Stimulated activated CD8-positive, alpha-beta memory T cell treated with anti-CD3 and anti-CD28 coated beads, Interleukin-15, amount 100 ng/mL, for 4 hours (primary cell): Measurements from ENCODE around the gene FER.
"Not testable (repeated sequence)": the region's sequence is repeated elsewhere in the genome, so short reads cannot be mapped to it uniquely, and the experiment has no call there.

ENCODE experiments used
- DNase-seq, 2 donors: peaks; one replicate each; pipeline ENCODE4 v3.0.0-alpha.2; 2020; ENCODE audit warnings: low read depth in 2 of 2

The FER gene

GRCh38 chr5:108747111-108747773 lies 455 bp upstream of the FER start:
- DNase-seq: no peak

GRCh38 chr5:108748401-108749127 lies 867 bp downstream of the FER start:
- DNase-seq: peak; percentile 95 to 97

- DNase-seq: no peak
These were observed 1.6 kb downstream of the FER start for GRCh38 chr5:108749128-108749861.

DNA sequence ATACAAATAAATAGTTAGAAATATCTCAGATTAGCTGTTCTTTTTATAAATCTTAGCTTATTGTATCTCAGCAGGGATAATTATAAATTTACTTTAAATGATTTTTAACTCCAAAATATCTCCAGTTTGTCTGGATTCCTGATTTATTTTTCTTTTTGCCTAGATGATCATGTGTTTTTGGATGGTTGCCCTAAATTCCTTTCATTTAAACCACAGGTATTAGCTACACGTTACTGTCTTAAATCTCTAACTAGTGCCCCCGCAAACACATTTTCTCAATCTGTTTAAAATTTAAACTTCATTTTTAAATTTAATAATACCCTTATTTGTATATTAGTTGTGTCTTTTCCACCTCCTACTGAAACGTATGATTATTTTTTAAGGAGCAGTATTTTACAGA lies 5.6 kb downstream of the FER start:
- DNase-seq: no peak

GRCh38 chr5:108753877-108754276 lies 6.2 kb downstream of the FER start:
- no peak for DNase-seq

DNA sequence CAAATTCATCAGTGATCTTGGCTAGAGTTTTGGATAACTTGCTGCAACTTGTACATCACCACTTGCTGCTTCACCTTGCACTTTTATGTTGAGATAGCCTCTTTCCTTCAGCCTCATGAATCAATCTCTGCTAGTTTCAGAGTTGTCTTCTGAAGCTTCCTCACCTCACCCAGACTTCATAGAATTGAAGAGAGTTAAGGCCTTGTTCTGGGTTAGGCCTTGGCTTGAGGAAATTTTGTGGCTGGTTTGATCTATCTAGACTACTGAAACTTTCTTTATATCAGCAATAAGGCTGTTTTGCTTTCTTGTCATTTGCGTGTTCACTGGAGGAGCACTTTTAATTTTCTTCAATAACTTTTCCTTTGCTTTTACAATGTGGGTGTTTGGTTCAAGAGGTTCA lies 12.8 kb downstream of the FER start:
- DNase-seq: no peak

- DNase-seq: no peak
These were observed 15.0 kb downstream of the FER start for GRCh38 chr5:108762660-108763059.

- no peak for DNase-seq
These were observed 15.7 kb downstream of the FER start for GRCh38 chr5:108763222-108763916.

- no peak for DNase-seq
These were observed 17.9 kb downstream of the FER start for GRCh38 chr5:108765647-108766046.

GRCh38 chr5:108766916-108767315 lies 19.2 kb downstream of the FER start:
- not testable (repeated sequence) for DNase-seq

DNA sequence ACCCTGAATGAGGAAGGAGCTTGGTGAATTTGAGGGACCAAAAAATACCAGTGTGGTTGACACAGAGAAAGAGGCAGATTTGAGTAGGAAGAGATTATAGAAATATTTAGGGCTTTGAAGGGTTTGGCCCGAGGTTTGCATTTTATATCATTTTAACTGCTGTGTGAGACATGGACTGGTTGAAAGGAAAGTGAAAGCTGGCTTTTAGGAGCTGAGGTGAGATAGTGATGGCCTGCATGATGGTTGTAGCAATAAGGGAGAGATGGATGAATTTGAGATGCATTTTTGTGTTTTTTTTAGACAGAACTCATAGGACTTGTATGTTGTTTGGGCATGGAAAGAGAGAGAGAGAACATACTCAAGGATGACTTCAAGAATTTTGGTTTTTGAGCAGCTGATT lies 21.7 kb downstream of the FER start:
- no peak for DNase-seq

- DNase-seq: no peak
These were observed 24.9 kb downstream of the FER start for GRCh38 chr5:108772626-108773025.

DNA sequence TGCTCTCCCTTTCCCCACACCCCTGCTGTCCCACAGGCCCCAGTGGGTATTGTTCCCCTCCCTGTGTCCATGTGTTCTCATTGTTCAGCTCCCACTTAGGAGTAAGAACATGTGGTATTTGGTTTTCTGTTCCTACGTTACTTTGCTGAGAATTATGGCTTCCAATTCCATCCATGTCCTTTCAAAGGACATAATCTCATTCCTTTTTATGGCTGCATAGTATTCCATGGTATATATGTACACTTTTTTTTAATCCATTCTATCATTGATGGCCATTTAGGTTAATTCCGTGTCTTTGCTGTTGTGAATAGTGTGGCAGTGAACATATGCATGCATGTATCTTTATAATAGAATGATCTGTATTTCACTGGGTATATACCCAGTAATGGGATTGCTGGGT lies 25.6 kb downstream of the FER start:
- DNase-seq: no peak

DNA sequence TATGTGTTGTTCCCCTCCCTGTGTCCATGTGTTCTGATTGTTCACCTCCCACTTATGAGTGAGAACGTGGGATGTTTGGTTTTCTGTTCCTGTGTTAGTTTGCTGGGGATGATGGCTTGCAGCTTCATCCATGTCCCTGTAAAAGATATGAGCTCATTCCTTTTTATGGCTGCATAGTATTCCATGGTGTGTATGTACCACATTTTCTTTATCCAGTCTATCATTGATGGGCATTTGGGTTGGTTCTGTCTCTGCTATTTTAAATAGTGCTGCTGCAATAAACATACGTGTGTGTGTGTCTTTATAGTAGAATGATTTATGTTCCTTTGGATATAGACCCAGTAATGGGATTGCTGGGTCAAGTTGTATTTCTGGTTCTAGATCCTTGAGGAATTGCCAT lies 26.4 kb downstream of the FER start:
- DNase-seq: not testable (repeated sequence)

DNA sequence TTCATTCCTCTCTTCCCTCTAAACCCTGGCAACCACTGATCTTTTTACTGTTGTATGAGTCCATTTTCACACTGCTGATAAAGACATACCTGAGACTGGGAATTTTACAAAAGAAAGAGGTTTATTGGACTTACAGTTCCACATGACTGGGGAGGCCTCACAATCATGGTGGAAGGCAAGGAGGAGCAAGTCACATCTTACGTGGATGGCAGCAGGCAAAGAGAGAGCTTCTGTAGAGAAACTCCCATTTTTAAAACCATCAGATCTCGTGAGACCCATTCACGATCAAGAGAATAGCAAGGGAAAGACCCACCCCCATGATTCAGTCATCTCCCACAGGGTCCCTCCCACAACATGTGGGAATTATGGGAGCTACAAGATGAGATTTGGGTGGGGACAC lies 29.9 kb downstream of the FER start:
- DNase-seq: not testable (repeated sequence)

GRCh38 chr5:108784577-108784976 lies 36.9 kb downstream of the FER start:
- not testable (repeated sequence) for DNase-seq

DNA sequence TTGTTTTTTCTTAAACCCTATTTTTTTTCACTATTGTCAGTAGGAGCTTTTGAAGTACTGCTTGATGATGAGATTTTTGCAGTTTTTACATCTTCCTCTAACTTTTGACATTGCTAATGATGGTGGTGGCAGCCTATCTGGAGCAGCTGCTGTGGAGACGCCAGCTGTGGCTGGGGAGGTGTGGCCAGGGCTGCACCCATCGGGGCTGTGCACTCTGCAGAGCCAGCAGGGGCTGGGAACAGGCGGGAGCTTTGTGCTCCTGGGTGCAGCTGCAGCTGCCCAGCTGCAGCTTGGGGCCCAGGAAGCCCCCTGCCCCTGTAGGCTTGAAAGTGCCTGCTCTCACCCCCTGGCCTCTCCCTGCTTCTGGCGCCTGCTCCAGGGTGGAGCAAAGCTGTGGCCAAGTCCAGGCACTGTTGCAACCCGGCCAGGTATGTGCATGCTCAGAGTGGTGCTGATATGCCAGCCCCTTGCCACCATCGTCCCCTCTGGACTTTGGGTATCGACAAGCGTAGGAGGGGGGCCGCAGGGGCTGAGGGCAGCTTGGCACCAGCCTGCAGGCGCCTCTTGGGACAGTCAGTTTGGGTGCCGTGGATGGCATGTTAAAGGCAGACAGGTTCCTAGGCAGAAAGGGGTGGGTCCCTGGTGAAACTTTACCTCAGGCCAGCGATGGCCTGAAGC lies 39.2 kb downstream of the FER start:
- no peak for DNase-seq

- no peak for DNase-seq
These were observed 40.4 kb downstream of the FER start for GRCh38 chr5:108788142-108788541.

DNA sequence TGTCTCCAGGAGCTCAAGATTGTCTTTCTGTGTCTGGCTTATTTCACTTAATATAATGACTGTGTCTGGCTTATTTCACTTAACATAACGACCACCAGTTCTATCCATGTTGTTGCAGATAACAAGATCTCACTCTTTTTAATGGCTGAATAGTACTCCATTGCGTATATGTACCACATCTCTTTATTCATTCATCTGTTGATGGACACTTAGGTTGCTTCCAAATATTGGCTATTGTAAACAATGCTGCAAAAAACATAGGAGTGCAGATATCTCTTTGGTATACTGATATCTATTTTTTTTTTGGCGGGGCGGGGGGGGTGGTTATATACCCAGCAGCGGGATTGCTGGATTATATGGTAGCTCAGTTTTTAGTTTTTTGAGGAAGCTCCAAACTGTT lies 45.5 kb downstream of the FER start:
- no peak for DNase-seq

DNA sequence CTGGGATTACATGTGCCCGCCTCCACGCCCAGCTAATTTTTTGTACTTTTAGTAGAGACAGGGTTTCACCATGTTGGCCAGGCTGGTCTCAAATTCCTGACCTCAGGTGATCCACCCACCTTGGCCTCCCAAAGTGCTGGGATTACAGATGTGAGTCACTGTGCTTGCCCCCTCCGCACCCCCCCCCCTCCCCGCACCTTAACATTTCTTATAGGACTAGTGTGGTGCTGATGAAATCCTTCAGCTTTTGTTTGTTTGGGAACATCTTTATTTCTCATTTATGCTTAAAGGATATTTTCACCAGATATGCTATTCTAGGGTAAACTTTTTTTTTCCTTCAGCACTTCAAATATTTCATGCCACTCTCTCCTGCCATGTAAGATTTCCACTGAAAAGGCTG lies 46.7 kb downstream of the FER start:
- not testable (repeated sequence) for DNase-seq

GRCh38 chr5:108797396-108797795 lies 49.7 kb downstream of the FER start:
- DNase-seq: no peak

DNA sequence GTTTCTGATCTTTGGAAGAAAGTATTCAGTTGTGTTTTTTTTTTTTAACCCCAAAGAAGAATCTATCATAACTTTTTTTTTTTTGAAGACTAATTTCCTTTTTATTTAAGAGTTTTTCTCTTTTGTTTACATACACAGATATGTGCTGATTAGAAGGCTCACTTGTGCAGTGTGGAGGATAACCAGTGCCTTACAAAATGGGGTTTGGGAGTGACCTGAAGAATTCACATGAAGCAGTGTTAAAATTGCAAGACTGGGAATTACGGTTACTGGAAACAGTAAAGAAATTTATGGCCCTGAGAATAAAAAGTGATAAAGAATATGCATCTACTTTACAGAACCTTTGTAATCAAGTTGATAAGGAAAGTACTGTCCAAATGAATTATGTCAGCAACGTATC lies 50.3 kb downstream of the FER start:
- no peak for DNase-seq
